Bronchial epithelial cell (primary cell): ENCODE measurements around the gene ARL4C. TPM values are rescaled to one million over a fixed set of nuclear protein-coding genes. Genes with fewer than 3 reads are reported as not detected.
"Not testable (repeated sequence)": the region's sequence is repeated elsewhere in the genome, so short reads cannot be mapped to it uniquely, and the experiment has no call there.

ENCODE experiments used
- DNase-seq: peaks from one replicate; pipeline ENCODE4 v3.0.0-alpha.2; 2010; ENCODE audit warnings: low read depth
- FAIRE-seq: peaks from 2 replicates; lab custom pipeline; 2011; peaks lifted over from hg19 to GRCh38; lab: Jason Lieb, UNC
- H3K27me3 ChIP-seq: 2 replicates; pipeline ENCODE4 v1.5.1; 2011; ENCODE audit warnings: low read length; ENCODE audit not compliant: control insufficient read depth, insufficient read depth
- H3K36me3 ChIP-seq: 2 replicates; pipeline ENCODE4 v1.5.1; 2011; ENCODE audit warnings: low read length; ENCODE audit not compliant: control insufficient read depth, insufficient read depth
- H3K4me3 ChIP-seq: 2 replicates; pipeline ENCODE4 v1.5.1; 2011; ENCODE audit warnings: mild to moderate bottlenecking, low read depth, low read length, control low read depth
- CTCF ChIP-seq: IDR thresholded peaks from 2 replicates; pipeline ENCODE4 v1.5.1; 2011; ENCODE audit warnings: mild to moderate bottlenecking, moderate library complexity, low read length, control low read depth, inconsistent platforms; ENCODE audit not compliant: insufficient read depth, severe bottlenecking
- total RNA-seq: library from RNA; depleted of rRNA; stranded (reverse); fragments of >200 nt; gene quantifications from 2 replicates; pipeline ENCODE4 v1.2.1, GENCODE V29; 2014

ARL4C gene
- total RNA-seq, 1 donor from 2014 or later: 9.5 TPM

GRCh38 chr2:234458466-234458865 lies 38.4 kb downstream of the ARL4C start:
- Histone ChIP-seq H3K27me3 (no peaks in the 10 kb centered on the region), H3K36me3 (no peaks in the 10 kb centered on the region), H3K4me3 (no peak overlapping the region)
- DNase-seq (no peak), FAIRE-seq (no peak)
- no peak for TF ChIP-seq CTCF

- Histone ChIP-seq H3K27me3 (no peaks in the 10 kb centered on the region), H3K36me3 (no peaks in the 10 kb centered on the region), H3K4me3 (no peak overlapping the region)
- DNase-seq (peak; percentile 34), FAIRE-seq (no peak)
- no peak for TF ChIP-seq CTCF
These were observed 39.5 kb downstream of the ARL4C start for GRCh38 chr2:234457421-234457820.

DNA sequence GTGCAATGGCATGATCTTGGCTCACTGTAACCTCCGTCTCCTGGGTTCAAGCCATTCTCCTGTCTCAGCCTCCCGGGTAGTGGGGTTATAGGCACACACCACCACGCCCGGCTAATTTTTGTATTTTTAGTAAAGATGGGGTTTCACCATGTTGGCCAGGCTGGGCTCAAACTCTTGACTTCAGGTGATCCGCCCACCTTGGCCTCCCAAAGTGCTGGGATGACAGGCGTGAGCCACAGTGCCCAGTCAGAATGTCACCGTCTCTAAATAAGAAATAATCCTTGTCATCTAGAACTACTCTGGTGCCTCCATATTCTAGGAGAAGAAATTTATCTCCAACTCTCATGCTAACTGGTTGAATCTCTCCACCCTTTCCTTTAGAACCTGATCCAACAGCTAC lies 41.6 kb downstream of the ARL4C start:
- not testable (repeated sequence) for H3K27me3 ChIP-seq, DNase-seq, FAIRE-seq, H3K36me3 ChIP-seq, H3K4me3 ChIP-seq

- no peaks in the 10 kb centered on the region for H3K27me3 ChIP-seq
- no peak for FAIRE-seq
- TF ChIP-seq CTCF: no peak
- no peak overlapping the region for H3K4me3 ChIP-seq
- H3K36me3 ChIP-seq: no peaks in the 10 kb centered on the region
- no peak for DNase-seq
These were observed 42.4 kb downstream of the ARL4C start for GRCh38 chr2:234454433-234454832.

DNA sequence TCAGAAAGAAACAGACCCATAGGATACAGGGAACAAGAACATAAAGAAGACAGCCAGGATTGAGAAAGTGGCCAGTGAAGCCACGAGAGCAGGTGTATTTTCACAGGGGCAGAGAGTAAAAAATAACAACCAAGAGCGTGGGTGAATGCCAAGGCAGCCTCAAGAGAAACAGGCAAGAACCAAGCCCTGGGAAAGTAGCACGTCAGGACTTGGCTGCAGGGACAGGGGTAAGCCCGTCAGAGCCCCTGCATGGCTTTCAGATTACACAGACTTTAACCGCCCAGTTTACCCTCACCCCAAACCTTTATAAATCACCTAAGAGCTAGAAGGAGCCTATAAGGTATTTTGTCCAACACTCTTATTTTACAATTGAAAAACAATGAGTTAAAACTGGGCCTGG lies 43.7 kb downstream of the ARL4C start:
- H3K36me3 ChIP-seq: no peaks in the 10 kb centered on the region
- peak; percentile 72 for DNase-seq
- TF ChIP-seq CTCF: no peak
- H3K4me3 ChIP-seq: no peak overlapping the region
- no peaks in the 10 kb centered on the region for H3K27me3 ChIP-seq
- no peak for FAIRE-seq

- peak; percentile 86 for DNase-seq
- no peaks in the 10 kb centered on the region for H3K27me3 ChIP-seq
- TF ChIP-seq CTCF: no peak
- no peaks in the 10 kb centered on the region for H3K36me3 ChIP-seq
- H3K4me3 ChIP-seq: no peak overlapping the region
- no peak for FAIRE-seq
These were observed 44.8 kb downstream of the ARL4C start for GRCh38 chr2:234451852-234452625.
